SK-N-SH (cell line): Measurements from ENCODE around the gene RSRC2.

Experiments used
- ELF1 ChIP-seq: IDR thresholded peaks from 2 replicates; pipeline ENCODE4 v1.4.0; 2012
- EP300 ChIP-seq, 2 experiments: IDR thresholded peaks; 2 replicates each; pipeline versions ENCODE4 v1.4.0 to v1.6.1; 2012; ENCODE audit warnings: borderline replicate concordance in 1 of 2, low read depth in 1 of 2, low read length in 1 of 2
- EZH2phosphoT487 ChIP-seq: fragments of 200-600 bp; sonication (generic); IDR thresholded peaks from 2 replicates; pipeline ENCODE4 v1.6.1; 2017; ENCODE audit warnings: low read depth, mixed run types, mild to moderate bottlenecking, antibody characterized with exemption, moderate library complexity, borderline replicate concordance
- GABPA ChIP-seq: IDR thresholded peaks from 2 replicates; pipeline ENCODE4 v1.4.0; 2012; ENCODE audit warnings: low read depth, mild to moderate bottlenecking
- TF ChIP-seq, protein P1 (sequence below): fragments of 200-600 bp; sonication (generic); IDR thresholded peaks from 2 replicates; pipeline ENCODE4 v1.6.1; 2017; ENCODE audit warnings: antibody characterized with exemption, mild to moderate bottlenecking, moderate library complexity

DNA sequence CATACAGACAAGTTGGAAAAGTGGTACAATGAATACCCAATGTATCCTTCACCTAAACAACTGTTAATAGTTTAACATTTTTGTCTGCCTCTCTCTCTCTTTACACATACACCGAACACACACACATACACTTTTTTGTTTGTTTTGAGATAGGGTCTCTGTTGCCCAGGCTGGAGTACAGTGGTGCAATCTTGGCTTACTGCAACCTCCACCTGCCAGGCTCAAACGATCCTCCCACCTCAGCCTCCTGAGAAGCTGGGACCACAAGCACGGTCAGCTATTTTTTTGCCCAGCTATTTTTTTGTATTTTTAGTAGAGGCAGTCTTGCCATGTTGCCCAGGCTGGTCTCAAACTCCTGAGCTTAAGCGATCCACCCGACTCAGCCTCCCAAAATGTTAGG, 42.8 kb downstream of the RSRC2 start:
- TF ChIP-seq, protein P1, sequence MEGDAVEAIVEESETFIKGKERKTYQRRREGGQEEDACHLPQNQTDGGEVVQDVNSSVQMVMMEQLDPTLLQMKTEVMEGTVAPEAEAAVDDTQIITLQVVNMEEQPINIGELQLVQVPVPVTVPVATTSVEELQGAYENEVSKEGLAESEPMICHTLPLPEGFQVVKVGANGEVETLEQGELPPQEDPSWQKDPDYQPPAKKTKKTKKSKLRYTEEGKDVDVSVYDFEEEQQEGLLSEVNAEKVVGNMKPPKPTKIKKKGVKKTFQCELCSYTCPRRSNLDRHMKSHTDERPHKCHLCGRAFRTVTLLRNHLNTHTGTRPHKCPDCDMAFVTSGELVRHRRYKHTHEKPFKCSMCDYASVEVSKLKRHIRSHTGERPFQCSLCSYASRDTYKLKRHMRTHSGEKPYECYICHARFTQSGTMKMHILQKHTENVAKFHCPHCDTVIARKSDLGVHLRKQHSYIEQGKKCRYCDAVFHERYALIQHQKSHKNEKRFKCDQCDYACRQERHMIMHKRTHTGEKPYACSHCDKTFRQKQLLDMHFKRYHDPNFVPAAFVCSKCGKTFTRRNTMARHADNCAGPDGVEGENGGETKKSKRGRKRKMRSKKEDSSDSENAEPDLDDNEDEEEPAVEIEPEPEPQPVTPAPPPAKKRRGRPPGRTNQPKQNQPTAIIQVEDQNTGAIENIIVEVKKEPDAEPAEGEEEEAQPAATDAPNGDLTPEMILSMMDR = no peak
- no peak for TF ChIP-seq EZH2phosphoT487
- no peak for TF ChIP-seq GABPA
- TF ChIP-seq ELF1 = no peak
- TF ChIP-seq EP300 (IDR thresholded peaks at IDR 0.05; ENCODE audit: borderline replicate concordance in 1 of 2, low read depth in 1 of 2, low read length in 1 of 2) = no peak
